ENCODE results near the gene CXCL16.

Gene CXCL16

GRCh38 chr17:4759776-4760236 is 20.1 kb upstream of the CXCL16 start:
- H3K9me2 ChIP-seq (replicated peaks; ENCODE audit: insufficient read depth, low read length) = no peaks in the 10 kb centered on the region
- H3K36me3 ChIP-seq (ENCODE audit: low read length) = no peaks in the 10 kb centered on the region
- no peaks in the 10 kb centered on the region for H4K20me1 ChIP-seq (ENCODE audit: low read depth, low read length)
- H3F3A ChIP-seq (ENCODE audit: insufficient read depth) = no peaks in the 10 kb centered on the region
- TF ChIP-seq, protein P1, sequence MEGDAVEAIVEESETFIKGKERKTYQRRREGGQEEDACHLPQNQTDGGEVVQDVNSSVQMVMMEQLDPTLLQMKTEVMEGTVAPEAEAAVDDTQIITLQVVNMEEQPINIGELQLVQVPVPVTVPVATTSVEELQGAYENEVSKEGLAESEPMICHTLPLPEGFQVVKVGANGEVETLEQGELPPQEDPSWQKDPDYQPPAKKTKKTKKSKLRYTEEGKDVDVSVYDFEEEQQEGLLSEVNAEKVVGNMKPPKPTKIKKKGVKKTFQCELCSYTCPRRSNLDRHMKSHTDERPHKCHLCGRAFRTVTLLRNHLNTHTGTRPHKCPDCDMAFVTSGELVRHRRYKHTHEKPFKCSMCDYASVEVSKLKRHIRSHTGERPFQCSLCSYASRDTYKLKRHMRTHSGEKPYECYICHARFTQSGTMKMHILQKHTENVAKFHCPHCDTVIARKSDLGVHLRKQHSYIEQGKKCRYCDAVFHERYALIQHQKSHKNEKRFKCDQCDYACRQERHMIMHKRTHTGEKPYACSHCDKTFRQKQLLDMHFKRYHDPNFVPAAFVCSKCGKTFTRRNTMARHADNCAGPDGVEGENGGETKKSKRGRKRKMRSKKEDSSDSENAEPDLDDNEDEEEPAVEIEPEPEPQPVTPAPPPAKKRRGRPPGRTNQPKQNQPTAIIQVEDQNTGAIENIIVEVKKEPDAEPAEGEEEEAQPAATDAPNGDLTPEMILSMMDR (IDR thresholded peaks at IDR 0.05; ENCODE audit: insufficient read depth, low read length, poor library complexity, severe bottlenecking) = no peak
- no peak for TF ChIP-seq EZH2phosphoT487 (conservative IDR thresholded peaks at IDR 0.05; ENCODE audit: low read length)
- H3K79me2 ChIP-seq (ENCODE audit: insufficient read depth, low read length) = no peaks in the 10 kb centered on the region
- no peak overlapping the region for H3K9ac ChIP-seq (ENCODE audit: low read length)
- no peak overlapping the region for H3K4me2 ChIP-seq (ENCODE audit: low read depth, low read length, poor library complexity, severe bottlenecking)
- H2AFZ ChIP-seq (ENCODE audit: low read depth, low read length, severe bottlenecking) = no peak overlapping the region
- no peaks in the 10 kb centered on the region for H3K27me3 ChIP-seq (ENCODE audit: low read length)
- H3K9me3 ChIP-seq (ENCODE audit: insufficient read depth, low read length) = no peaks in the 10 kb centered on the region
- no peak overlapping the region for H3K4me3 ChIP-seq (ENCODE audit: insufficient read depth, low read length, poor library complexity, severe bottlenecking)
- no peak overlapping the region for H3K27ac ChIP-seq (ENCODE audit: low read depth, low read length)

DNA sequence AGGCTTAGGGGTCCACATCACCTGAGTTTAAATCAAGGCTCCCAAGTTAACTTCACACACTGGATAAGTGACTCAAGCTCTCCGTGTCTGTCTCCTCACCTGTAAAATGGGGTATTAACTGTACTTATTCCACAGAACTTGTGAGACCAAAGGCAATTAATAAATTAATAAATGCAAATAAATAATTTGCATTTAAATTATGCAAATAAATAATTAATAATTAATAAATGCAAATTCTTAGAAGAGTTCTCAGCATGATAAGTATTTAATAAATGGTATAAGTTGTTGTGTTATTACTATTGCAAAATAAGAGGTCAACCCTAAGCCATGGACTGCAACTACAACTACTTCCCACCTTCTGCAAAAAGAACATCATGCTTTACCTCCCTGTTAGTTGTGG is 13.7 kb upstream of the CXCL16 start:
- H3K27ac ChIP-seq (ENCODE audit: low read depth, low read length) = no peak overlapping the region
- H3K4me2 ChIP-seq (ENCODE audit: low read depth, low read length, poor library complexity, severe bottlenecking) = no peak overlapping the region
- TF ChIP-seq, protein P1 (IDR thresholded peaks at IDR 0.05; ENCODE audit: insufficient read depth, low read length, poor library complexity, severe bottlenecking) = no peak
- TF ChIP-seq EZH2phosphoT487 (conservative IDR thresholded peaks at IDR 0.05; ENCODE audit: low read length) = no peak
- H3K4me3 ChIP-seq (ENCODE audit: insufficient read depth, low read length, poor library complexity, severe bottlenecking) = no peak overlapping the region
- H3K36me3 ChIP-seq (ENCODE audit: low read length) = no peaks in the 10 kb centered on the region
- no peak overlapping the region for H3K9ac ChIP-seq (ENCODE audit: low read length)
- no peaks in the 10 kb centered on the region for H3K79me2 ChIP-seq (ENCODE audit: insufficient read depth, low read length)
- no peaks in the 10 kb centered on the region for H3K27me3 ChIP-seq (ENCODE audit: low read length)
- no peaks in the 10 kb centered on the region for H3K9me3 ChIP-seq (ENCODE audit: insufficient read depth, low read length)
- H2AFZ ChIP-seq (ENCODE audit: low read depth, low read length, severe bottlenecking) = no peak overlapping the region
- H4K20me1 ChIP-seq (ENCODE audit: low read depth, low read length) = no peaks in the 10 kb centered on the region
- no peaks in the 10 kb centered on the region for H3K9me2 ChIP-seq (replicated peaks; ENCODE audit: insufficient read depth, low read length)
- H3F3A ChIP-seq (ENCODE audit: insufficient read depth) = no peaks in the 10 kb centered on the region

DNA sequence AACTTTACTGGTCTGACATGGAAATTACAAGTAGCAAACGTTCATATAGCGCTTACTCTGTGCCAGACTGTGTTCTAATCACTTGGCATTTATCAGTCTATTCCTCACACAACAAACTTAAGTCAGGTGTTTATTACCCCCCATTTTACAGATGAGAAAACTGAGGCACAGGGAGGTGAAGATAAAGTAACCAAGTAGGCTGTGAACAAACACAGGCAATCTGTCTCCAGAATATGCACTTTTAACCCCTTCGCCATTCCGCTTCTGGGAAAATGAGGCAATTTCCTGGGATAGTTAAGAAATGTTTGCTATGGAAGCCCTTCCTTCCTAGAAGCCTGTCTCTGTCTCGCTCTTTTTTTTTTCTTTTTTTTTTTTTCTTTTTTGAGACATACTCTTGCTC is 12.2 kb upstream of the CXCL16 start:
- H2AFZ ChIP-seq (ENCODE audit: low read depth, low read length, severe bottlenecking) = no peak overlapping the region
- no peaks in the 10 kb centered on the region for H3K9me2 ChIP-seq (replicated peaks; ENCODE audit: insufficient read depth, low read length)
- no peak overlapping the region for H3K4me3 ChIP-seq (ENCODE audit: insufficient read depth, low read length, poor library complexity, severe bottlenecking)
- TF ChIP-seq EZH2phosphoT487 (conservative IDR thresholded peaks at IDR 0.05; ENCODE audit: low read length) = no peak
- TF ChIP-seq, protein P1 (IDR thresholded peaks at IDR 0.05; ENCODE audit: insufficient read depth, low read length, poor library complexity, severe bottlenecking) = no peak
- H3K27me3 ChIP-seq (ENCODE audit: low read length) = no peaks in the 10 kb centered on the region
- no peak overlapping the region for H3K27ac ChIP-seq (ENCODE audit: low read depth, low read length)
- no peaks in the 10 kb centered on the region for H4K20me1 ChIP-seq (ENCODE audit: low read depth, low read length)
- H3K4me2 ChIP-seq (ENCODE audit: low read depth, low read length, poor library complexity, severe bottlenecking) = no peak overlapping the region
- H3F3A ChIP-seq (ENCODE audit: insufficient read depth) = no peaks in the 10 kb centered on the region
- H3K9me3 ChIP-seq (ENCODE audit: insufficient read depth, low read length) = no peaks in the 10 kb centered on the region
- no peak overlapping the region for H3K9ac ChIP-seq (ENCODE audit: low read length)
- H3K36me3 ChIP-seq (ENCODE audit: low read length) = no peaks in the 10 kb centered on the region
- no peaks in the 10 kb centered on the region for H3K79me2 ChIP-seq (ENCODE audit: insufficient read depth, low read length)
